Activated T-cell treated with anti-CD3 and anti-CD28 coated beads for 1 hour (primary cell): ENCODE results near the gene WDFY4.

Experiments
- DNase-seq: peaks from one replicate; pipeline ENCODE4 v3.0.0-alpha.2; 2020; ENCODE audit warnings: low read depth

The WDFY4 gene

DNA sequence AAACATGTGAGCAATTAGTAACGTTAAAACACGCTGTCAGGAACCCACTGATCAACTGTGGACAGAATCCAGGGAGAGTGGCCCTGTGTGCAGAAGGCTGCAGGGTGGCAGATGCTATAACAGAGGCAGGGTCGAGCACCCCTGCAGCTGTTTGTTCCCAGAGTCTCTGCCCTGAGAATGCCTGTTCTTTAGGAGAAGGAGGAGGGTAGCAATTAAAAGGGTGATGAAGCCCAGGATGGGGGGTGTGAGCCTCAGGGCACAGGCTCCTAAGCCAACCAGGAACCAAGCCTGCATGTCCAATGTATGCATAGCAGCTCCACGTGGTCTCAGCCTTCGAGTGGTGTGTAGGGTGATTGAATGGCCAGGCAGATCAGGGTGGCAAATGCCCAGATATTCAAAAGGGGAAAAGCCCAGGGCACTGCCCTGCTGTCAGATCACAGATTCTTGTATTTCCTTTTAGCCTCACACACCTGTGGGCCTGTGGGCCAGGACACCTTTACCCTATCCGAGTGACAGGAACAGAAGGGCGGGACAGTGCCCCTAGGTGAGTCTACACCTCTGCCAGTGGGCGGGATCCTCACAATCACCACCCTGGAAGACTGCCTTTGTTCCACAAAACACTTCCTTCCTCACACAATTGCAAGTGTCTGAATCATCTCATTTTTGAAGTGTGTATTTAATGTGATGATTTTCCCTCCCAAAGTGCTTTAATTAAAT, 7.3 kb downstream of the WDFY4 start:
- no peak for DNase-seq

DNA sequence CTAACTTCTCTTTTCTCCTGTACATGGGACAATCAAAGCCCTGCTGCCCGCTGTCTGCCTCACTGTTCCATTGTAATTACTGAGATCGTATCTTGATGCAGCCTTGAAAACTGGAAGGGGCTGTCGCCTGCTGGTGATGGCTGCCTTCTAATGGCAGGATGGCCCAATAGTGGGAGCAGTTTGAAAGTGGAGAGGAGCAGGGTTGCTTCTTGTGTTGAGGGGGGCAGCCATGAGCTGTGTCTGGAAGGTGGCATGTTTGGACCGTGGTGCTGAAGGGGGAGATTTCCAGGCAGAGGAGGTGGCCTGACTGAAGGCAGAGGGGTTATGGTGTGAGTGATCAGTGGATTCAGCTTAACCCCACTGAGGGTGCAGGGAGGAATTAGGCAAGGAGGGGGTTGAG, 8.1 kb downstream of the WDFY4 start:
- DNase-seq = no peak

- no peak for DNase-seq
These were observed 8.5 kb downstream of the WDFY4 start for GRCh38 chr10:48693206-48693605.

GRCh38 chr10:48694371-48695030, 9.8 kb downstream of the WDFY4 start:
- no peak for DNase-seq

DNA sequence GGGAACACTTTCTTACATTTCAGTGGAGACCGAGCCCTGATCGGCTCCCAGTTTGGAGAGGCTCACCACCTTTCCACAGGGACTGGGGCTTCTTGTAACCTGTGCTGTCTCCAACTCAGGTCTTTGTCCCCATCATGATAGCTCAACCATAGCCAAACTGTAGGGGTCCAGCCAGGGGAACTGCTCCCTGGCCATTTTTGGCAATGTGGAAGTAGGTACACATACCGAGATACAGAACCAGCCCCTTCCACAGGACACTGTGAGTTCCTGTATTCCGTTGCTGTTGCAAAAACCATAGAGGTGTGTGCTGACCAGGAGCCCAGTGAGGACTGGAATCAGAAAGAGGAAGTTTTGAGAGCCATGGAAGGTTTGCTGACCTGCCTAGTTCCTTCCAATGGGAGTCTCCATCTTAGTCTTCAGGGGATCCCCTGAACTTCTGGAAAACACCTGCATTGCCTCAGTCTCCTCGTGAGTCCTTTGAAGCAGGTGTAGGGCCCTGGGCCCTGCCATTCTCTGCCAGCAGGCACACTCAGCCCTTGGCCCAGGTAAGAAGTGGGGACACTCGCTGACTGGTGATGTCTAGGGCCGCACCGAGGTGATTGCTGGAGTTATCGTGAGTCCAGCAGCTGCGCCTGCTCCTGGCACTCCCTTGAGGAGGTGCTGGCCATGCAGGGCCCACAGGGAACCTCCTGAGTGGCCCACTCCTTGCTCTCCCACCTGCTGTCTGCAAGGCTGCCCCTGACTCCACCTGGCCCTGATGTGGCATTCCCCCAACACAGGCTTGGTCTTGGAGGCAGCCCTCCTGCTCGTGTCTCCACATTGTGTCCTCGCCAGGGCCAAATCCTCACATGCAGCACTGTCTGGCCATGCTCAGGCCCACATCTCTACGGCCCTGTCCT, 11.2 kb downstream of the WDFY4 start:
- no peak for DNase-seq

DNA sequence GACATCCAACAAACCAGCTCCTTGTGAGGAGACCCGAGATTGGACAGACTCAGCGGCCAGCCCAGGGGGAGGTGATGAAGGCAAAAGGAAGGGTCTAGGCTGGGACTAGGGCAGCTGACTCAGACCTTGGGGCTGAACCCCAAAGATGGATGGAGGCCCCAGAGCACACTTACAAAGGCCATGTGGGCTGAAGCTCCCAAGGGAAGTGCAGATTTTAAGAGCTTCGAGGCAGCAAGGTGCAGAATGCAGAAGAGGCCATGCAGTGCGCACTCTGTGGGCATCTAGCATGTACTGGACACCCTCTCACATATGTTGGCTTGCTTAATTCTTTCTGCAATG, 11.8 kb downstream of the WDFY4 start:
- no peak for DNase-seq

DNA sequence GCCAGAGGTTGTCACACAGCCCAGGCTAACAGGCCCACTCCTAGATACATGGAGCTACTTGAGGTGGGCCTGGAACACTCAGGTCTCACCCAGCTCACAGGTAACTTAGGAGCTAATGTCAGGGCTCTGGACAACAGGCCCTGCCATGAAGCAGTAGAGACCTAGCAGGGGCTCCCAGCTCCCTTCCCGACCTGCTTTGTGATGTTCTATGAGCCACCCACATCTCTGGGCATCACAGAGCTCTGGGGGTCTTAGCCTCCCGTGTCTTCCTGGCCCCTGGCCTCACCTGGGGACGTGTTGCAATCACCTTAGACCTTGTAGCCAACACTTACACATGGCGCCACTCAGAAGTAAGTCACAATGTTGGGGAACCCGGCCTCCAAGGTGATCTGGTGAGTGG, 12.4 kb downstream of the WDFY4 start:
- no peak for DNase-seq

- no peak for DNase-seq
These were observed 13.4 kb downstream of the WDFY4 start for GRCh38 chr10:48697821-48698764.

- DNase-seq = no peak
These were observed 14.4 kb downstream of the WDFY4 start for GRCh38 chr10:48699011-48699627.

DNA sequence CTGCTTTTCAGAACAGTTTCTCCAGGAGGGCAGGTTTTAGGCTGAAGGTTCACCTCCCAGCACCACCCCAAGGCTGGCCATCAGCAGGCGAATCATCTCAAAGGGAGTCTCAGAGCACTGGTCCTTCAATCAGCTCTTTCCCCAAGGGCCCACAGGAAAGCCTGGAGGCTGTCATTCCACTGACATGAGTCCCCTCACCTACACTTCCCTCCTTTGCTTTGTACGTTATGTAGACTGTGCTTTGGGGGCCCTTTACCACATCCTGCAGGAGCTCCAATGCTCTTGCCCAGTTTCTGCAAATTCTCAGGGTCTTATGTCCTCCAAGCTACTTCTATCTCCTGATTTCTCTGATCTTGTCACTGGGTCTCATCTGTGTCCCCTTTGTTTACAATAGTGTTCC, 15.4 kb downstream of the WDFY4 start:
- no peak for DNase-seq

DNA sequence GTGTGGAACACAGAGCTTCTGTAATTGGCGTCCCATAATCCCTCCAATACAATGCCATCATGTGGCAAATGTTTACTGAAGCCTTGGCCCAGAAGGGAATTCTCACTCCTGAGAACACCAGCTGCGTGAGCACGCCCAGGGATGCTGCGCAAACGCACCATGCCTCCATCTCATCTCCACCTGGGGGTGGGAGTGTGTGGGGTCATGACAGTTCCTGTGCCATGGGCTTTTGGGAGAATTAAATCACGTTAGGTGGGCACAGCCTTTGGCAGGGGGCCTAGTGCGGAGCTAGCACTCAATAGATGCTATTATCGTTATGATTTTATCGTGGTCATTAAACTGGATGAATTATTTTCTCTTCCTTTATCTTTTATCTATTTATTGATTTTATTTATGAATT, 15.8 kb downstream of the WDFY4 start:
- no peak for DNase-seq

DNA sequence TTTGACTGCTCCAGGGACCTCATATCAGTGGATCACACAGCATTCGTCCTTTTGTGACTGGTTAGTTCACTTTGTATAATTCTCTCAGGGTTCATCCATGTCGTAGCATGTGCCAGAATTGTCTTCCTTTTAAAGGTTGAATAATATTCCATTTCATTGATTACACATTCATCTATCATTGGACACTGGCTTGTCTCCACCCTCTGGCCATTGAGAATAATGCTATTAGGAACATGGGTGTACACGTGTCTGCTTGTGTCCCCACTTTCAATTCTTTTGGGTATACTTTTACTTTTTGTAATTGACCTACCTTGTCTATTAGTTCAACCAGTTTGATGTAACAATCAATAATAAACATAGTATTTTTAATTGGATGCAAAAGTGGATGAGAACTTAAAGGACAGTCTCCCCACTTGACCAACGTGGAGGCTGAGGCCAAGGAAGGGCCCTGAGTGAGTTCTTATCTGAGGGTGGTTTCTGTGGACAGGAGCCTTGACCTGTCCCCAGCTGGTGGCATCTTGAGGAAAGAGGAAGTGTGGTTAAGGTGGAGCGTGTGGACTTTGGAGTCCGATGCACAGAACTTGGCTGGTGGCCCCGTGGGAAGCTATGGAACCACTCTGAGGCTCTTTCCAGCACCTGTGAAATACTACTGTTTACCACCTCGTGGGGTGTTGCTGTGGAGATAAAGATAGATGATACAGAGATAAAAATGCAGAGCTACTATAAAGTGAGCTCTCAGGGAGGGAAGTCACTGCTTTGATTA, 16.6 kb downstream of the WDFY4 start:
- no peak for DNase-seq

- DNase-seq = no peak
These were observed 17.3 kb downstream of the WDFY4 start for GRCh38 chr10:48701941-48702340.

- DNase-seq = no peak
These were observed 19.0 kb downstream of the WDFY4 start for GRCh38 chr10:48703531-48704122.

GRCh38 chr10:48704156-48704555, 19.5 kb downstream of the WDFY4 start:
- no peak for DNase-seq

DNA sequence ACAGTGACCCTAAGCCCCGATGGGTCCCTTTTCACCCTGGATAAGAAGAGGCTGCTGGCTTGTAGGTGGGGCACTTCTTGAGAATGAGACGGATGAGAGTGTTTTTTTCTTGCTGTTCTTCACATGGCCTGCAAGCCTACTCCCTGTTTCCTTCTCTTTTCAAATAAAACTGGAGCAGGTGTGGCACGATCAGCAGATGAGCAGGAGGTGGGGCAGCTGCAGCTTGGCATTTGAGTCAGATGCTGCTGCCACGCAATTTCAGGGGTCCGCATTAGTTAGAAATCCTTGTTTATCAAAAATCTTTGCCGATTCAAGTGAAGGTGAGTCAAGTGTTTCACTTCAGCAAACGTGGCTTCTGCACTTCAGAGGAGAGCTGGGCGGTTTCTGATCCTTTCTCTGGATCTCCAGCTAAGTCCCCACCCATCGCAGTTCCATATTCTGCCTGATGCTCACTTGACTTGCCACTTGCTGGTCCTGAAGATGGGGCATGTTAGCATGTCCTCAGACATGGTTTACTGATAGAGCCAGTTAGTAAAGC, 20.8 kb downstream of the WDFY4 start:
- no peak for DNase-seq

GRCh38 chr10:48707472-48707871, 22.8 kb downstream of the WDFY4 start:
- DNase-seq = no peak

- DNase-seq = no peak
These were observed 23.5 kb downstream of the WDFY4 start for GRCh38 chr10:48708144-48708543.

DNA sequence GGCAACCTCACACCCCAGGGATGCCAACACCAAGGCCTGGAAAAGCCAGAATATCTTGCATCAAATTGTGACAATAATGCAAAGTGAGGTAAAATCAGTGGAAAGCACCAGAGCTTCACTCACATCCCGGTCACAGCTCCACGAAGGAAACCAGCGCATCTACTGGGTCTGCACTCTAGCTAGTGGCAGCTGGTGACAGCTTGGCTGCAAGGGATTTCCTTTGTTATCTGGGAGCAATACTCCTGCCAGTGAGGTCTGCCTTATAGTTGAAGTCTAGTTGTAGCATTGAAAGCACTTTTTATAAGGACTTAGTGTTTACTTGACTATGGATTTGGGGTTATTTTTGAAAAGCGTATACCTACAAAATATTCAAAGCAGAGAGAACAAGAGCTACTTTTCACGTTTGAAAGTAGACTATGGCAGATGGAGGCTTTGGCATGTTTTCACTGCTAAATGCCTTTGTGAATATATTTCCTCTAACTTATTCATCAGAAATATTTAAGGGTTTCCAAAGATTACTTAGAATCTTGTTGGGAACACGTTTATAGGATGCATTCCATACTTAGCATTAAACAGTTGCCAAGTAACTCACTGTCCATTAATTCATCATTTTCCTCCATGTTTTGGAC, 26.1 kb downstream of the WDFY4 start:
- DNase-seq = no peak

GRCh38 chr10:48711830-48712229, 27.2 kb downstream of the WDFY4 start:
- DNase-seq = no peak
